Measurements from ENCODE around the gene ADPRHL1. TPM values are rescaled to one million over a fixed set of nuclear protein-coding genes. Genes with fewer than 3 reads are reported as not detected.

Gene ADPRHL1
- total RNA-seq, 1 donor from 2014 or later: 0.22 TPM

GRCh38 chr13:113415825-113416224 lies 37.5 kb downstream of the ADPRHL1 start:
- peaks cover 19% of the 10 kb centered on the region for H3K4me1 Mint-ChIP-seq
- Histone ChIP-seq H3K9me3 (ENCODE audit: low read depth) (no peaks in the 10 kb centered on the region), H3K9ac (no peak overlapping the region), H3K79me2 (ENCODE audit: low read depth) (no peaks in the 10 kb centered on the region), H3F3A (ENCODE audit: low read depth) (no peaks in the 10 kb centered on the region), H3K36me3 (no peaks in the 10 kb centered on the region), H4K20me1 (ENCODE audit: low read depth) (no peaks in the 10 kb centered on the region), H3K27ac (no peak overlapping the region), H3K27me3 (no peaks in the 10 kb centered on the region), H3K4me3 (no peak overlapping the region), H2AFZ (replicated peaks) (no peak overlapping the region), H3K4me2 (no peak overlapping the region), H3K4me1 (peaks cover 6% of the 10 kb centered on the region)
- DNase-seq (ENCODE audit: low spot score): no peak
- TF ChIP-seq EZH2 (IDR thresholded peaks at IDR 0.05): no peak
- TF ChIP-seq, protein P1, sequence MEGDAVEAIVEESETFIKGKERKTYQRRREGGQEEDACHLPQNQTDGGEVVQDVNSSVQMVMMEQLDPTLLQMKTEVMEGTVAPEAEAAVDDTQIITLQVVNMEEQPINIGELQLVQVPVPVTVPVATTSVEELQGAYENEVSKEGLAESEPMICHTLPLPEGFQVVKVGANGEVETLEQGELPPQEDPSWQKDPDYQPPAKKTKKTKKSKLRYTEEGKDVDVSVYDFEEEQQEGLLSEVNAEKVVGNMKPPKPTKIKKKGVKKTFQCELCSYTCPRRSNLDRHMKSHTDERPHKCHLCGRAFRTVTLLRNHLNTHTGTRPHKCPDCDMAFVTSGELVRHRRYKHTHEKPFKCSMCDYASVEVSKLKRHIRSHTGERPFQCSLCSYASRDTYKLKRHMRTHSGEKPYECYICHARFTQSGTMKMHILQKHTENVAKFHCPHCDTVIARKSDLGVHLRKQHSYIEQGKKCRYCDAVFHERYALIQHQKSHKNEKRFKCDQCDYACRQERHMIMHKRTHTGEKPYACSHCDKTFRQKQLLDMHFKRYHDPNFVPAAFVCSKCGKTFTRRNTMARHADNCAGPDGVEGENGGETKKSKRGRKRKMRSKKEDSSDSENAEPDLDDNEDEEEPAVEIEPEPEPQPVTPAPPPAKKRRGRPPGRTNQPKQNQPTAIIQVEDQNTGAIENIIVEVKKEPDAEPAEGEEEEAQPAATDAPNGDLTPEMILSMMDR (IDR thresholded peaks at IDR 0.05): no peak
- no peak for TF ChIP-seq EZH2phosphoT487 (IDR thresholded peaks at IDR 0.05)
- peaks cover 2% of the 10 kb centered on the region for H3K36me3 Mint-ChIP-seq
- peaks cover 12% of the 10 kb centered on the region for H3K27me3 Mint-ChIP-seq (ENCODE audit: insufficient read depth, low read depth)
- peaks cover 15% of the 10 kb centered on the region for H3K9me3 Mint-ChIP-seq
- no peak overlapping the region for H3K4me3 Mint-ChIP-seq
- H3K27ac Mint-ChIP-seq: no peak overlapping the region

- H3K27me3 Mint-ChIP-seq (ENCODE audit: insufficient read depth, low read depth): peaks cover 12% of the 10 kb centered on the region
- Histone ChIP-seq H3K4me1 (peaks cover 6% of the 10 kb centered on the region), H3F3A (ENCODE audit: low read depth) (no peaks in the 10 kb centered on the region), H3K4me2 (no peak overlapping the region), H3K36me3 (no peaks in the 10 kb centered on the region), H3K27ac (no peak overlapping the region), H3K79me2 (ENCODE audit: low read depth) (no peaks in the 10 kb centered on the region), H3K9ac (no peak overlapping the region), H3K4me3 (no peak overlapping the region), H3K9me3 (ENCODE audit: low read depth) (no peaks in the 10 kb centered on the region), H2AFZ (replicated peaks) (no peak overlapping the region), H4K20me1 (ENCODE audit: low read depth) (no peaks in the 10 kb centered on the region), H3K27me3 (no peaks in the 10 kb centered on the region)
- no peak for DNase-seq (ENCODE audit: low spot score)
- peaks cover 16% of the 10 kb centered on the region for H3K9me3 Mint-ChIP-seq
- H3K4me3 Mint-ChIP-seq: no peak overlapping the region
- peaks cover 2% of the 10 kb centered on the region for H3K36me3 Mint-ChIP-seq
- TF ChIP-seq, protein P1 (IDR thresholded peaks at IDR 0.05): no peak
- no peak for TF ChIP-seq EZH2 (IDR thresholded peaks at IDR 0.05)
- TF ChIP-seq EZH2phosphoT487 (IDR thresholded peaks at IDR 0.05): no peak
- H3K27ac Mint-ChIP-seq: no peak overlapping the region
- peaks cover 20% of the 10 kb centered on the region for H3K4me1 Mint-ChIP-seq
Observed at GRCh38 chr13:113415032-113415431, 38.3 kb downstream of the ADPRHL1 start.

GRCh38 chr13:113414335-113414734 lies 39.0 kb downstream of the ADPRHL1 start:
- H3K79me2 ChIP-seq (ENCODE audit: low read depth): no peaks in the 10 kb centered on the region
- peak overlapping the region; percentile 50 for H2AFZ ChIP-seq (replicated peaks)
- H3K4me1 ChIP-seq: peaks cover 6% of the 10 kb centered on the region
- H3K9ac ChIP-seq: no peak overlapping the region
- Mint-ChIP-seq H3K9me3 (peaks cover 16% of the 10 kb centered on the region), H3K27me3 (ENCODE audit: insufficient read depth, low read depth) (peaks cover 15% of the 10 kb centered on the region), H3K4me3 (no peak overlapping the region), H3K4me1 (peaks cover 22% of the 10 kb centered on the region), H3K27ac (peak overlapping the region; percentile 60), H3K36me3 (peaks cover 2% of the 10 kb centered on the region)
- H3K4me3 ChIP-seq: no peak overlapping the region
- TF ChIP-seq, protein P1 (IDR thresholded peaks at IDR 0.05): no peak
- no peak for TF ChIP-seq EZH2 (IDR thresholded peaks at IDR 0.05)
- no peak for TF ChIP-seq EZH2phosphoT487 (IDR thresholded peaks at IDR 0.05)
- H3K4me2 ChIP-seq: no peak overlapping the region
- no peaks in the 10 kb centered on the region for H3K27me3 ChIP-seq
- no peaks in the 10 kb centered on the region for H4K20me1 ChIP-seq (ENCODE audit: low read depth)
- no peaks in the 10 kb centered on the region for H3K9me3 ChIP-seq (ENCODE audit: low read depth)
- no peak for DNase-seq (ENCODE audit: low spot score)
- no peaks in the 10 kb centered on the region for H3K36me3 ChIP-seq
- no peaks in the 10 kb centered on the region for H3F3A ChIP-seq (ENCODE audit: low read depth)
- no peak overlapping the region for H3K27ac ChIP-seq
